Activated T-cell treated with anti-CD3 and anti-CD28 coated beads for 48 hours (primary cell): ENCODE results near the gene YEATS2.
"Not testable (repeated sequence)": the region's sequence is repeated elsewhere in the genome, so short reads cannot be mapped to it uniquely, and the experiment has no call there.

Experiments used
- DNase-seq: peaks from one replicate; pipeline ENCODE4 v3.0.0-alpha.2; 2020; ENCODE audit warnings: low read depth

The YEATS2 gene

DNA sequence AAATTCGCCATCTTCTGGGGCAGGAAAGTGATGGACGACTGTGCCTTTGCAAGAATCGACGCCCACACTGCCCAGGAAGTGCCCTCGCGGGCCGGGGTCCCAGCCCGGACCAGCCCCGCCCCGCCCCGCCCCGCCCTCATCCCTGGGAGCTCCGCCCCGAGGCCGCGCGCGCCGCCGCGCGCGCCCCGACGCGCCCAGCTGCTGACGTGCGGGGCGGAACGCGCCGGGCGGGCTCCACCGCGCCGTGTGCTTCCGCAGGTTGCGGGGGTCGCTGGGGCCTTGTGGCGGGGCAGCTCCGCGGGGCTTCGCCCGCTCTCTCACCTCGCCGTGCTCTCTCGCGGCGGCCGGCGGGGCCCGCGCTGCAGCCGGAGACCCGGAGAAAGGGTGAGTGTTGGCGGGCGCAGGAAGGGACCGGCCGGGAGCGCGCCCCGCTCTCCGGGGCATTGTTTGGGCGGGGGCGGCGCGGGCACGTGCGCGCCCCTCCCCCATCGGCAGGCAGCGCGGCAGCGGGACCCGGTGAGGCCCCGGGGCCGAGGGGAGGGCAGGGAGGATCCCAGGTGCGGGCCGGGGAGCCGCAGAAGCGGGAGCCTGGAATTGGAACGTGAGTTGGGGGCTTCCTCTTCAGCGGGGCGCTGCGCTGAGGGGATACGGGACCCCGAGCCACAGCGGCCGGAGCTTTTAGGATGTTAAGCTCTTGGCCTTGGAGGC lies at the start of gene YEATS2:
YEATS2 (plus strand) TSS at position 188 of the 708 bp plus-strand sequence. CDS start 17,366 bp downstream, outside the sequence.
- peak; percentile 80 for DNase-seq

DNA sequence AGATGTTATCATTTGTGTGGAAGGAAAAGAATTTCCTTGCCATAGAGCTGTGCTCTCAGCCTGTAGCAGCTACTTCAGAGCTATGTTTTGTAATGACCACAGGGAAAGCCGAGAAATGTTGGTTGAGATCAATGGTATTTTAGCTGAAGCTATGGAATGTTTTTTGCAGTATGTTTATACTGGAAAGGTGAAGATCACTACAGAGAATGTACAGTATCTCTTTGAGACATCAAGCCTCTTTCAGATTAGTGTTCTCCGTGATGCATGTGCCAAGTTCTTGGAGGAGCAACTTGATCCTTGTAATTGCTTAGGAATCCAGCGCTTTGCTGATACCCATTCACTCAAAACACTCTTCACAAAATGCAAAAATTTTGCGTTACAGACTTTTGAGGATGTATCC lies 47.0 kb upstream of the YEATS2 start:
- no peak for DNase-seq

DNA sequence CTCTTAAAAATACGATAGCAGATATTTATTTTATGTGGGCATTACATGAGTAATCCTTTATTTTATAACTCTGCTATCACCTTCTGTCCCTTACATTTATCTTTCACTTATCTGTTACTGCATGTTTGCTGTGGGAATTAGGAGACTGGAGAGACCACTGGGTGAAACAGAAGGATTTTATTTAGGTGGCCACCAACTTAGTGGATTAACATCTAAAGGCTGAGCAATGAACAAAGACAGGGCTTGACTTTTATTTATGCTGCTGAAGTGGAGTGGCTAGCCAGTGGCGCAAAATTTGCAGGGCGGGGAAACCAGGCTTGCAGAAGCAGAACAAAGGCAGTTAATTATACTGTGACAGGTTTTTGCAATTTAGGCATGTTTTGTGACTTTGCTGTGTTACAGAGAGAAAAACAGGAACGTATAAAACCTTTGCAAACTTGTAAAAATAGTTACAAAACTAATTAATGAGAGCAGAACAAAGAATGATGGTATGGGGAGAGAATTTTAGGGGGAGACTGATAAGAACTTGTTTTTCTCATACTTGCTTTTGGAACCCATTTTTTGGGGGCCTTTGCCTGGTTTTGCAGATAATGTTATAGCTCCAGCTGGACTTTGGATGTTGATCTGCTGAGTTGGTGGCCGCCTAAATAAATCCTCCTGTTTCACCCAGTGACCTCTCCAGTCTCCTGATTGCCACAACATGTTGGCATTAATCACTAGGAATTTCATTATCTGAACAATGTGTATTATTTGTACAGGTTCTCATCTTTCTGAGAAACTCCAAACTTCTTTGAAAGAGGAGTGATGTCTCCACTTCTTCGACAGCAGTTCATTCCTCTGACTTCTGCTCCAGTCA lies 44.2 kb upstream of the YEATS2 start:
- DNase-seq = no peak

DNA sequence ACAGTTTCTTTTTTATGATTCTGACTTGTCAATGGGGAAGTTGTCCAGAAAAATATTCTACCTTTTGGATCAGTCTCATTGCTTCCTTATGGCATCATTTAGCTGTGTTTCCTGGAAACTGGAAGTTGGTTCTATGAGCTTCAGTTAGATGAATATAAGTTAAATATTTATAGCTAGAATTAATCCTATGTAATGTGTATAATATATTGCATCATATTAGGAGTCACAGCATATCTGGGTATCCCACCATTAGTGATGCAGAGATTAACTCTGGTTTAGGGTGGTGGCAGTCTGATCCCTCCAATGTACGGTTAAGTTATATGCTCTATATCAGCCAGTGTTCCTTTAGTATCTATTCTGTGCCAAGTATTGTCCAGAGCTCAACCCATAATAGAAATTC lies 42.9 kb upstream of the YEATS2 start:
- no peak for DNase-seq

- no peak for DNase-seq
These were observed 35.5 kb upstream of the YEATS2 start for GRCh38 chr3:183662099-183662498.

DNA sequence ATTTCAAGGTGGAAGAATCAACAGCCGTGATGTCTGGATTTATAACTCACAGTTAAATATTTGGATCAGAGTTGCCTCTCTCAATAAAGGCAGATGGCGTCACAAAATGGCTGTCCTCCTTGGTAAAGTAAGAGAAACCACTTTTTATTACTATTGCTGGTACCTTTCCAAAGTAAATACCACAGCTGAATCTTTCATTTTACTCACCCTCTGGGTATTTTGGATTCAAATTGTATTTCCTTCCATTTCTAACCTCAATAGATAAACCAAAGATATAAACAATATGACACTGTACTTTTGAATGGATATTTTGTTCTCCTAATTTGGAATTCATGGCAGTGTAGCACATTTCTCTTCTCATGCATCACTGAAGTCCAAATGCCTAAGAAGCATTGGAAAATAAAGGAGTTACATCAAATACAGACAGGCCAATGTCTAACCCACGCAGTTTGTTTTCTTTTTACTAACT lies 32.6 kb upstream of the YEATS2 start:
- DNase-seq = no peak

DNA sequence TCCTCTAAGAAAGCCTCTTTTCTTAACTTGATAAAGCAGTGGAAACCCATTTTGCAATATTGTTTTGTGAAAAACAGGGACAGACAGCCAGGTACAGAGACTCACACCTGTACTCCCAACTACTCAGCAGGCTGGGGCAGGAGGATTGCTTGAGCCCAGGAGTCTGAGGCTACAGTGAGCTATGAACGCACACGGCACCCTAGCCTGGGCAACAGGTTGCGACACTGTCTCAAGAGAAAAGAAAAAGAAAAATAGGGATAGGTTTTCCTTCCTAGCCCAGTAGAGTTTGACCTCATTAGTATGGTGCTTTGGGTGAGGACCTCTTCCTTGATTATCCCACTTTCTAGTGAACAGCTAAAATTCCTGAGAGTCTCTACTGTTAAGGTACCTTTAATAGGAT lies 17.5 kb upstream of the YEATS2 start:
- DNase-seq = no peak

GRCh38 chr3:183687705-183688104 lies 9.9 kb upstream of the YEATS2 start:
- no peak for DNase-seq

DNA sequence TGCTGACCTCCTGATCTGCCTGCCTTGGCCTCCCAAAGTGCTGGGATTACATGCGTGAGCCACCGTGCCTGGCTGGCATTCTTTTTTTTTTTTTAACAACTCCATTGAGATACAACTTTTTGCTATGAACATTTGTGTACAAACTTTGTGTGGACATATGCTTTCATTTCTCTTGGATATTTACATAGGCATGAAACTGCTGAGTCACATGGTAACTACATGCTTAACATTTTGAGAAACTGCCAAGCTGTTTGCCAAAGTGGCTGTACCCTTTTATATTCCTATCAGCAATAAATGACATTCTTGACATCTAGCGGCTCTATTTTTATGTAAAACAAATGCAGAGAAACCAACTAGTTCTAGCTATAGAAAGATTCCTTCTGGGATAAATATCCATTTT lies 8.7 kb upstream of the YEATS2 start:
- DNase-seq = no peak

DNA sequence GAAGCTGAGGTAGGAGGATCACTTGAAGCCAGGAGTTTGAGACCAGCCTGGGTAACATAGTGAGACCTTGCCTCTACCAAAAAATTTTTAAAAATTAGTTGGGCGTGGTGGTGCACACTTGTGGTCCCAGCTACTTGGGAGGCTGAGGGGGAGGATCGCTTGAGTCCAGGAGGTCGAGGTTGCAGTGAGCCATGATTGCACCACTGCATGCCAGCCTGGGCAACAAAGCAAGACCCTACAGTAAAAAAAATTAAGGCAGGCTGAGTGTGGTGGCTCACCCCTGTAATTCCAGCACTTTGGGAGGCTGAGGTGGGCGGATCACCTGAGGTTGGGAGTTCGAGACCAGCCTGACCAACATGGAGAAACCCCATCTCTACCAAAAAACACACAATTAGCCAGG lies 8.0 kb upstream of the YEATS2 start:
- DNase-seq = not testable (repeated sequence)

- no peak for DNase-seq
These were observed 7.1 kb upstream of the YEATS2 start for GRCh38 chr3:183690402-183690995.

GRCh38 chr3:183692436-183692835 lies 5.2 kb upstream of the YEATS2 start:
- DNase-seq = no peak

DNA sequence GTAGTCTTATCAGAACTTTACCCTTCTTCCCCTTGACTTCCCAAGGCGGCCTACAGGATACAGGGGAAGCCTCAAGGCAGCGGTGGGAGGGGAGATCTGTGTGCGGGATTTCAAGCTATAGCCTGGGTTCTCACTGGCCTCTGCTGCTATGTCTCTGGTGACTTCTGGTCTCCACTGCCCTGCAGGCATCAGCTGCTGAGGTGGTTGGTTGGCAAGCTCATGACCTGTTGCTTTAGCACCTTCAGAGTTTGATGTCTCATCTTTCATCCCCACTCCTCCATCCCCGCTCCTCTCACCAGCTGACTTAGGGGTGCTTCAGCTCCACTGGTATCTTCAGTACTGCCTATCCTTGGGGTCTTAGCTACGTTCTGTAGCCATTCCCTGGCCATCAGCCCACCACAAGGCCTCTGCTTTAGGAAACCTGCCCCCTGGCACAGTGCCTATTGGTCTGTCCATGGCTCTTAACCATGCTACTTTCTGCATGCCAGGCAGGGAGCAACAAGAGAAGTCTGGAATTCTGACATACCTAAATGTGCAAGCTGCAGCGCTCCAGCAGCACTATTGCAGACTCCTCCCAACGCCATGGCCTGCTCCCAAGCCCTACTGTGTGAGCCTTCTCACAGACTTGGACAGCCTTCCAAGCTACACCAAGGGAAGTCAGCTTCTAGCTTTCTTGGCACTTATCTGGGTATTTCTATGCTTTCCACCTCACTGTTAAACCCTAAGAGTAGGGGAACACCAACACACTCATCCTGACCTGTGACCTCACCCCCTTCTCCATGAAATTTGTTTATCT lies 1.8 kb upstream of the YEATS2 start:
- no peak for DNase-seq

GRCh38 chr3:183697123-183697609 lies 431 bp upstream of the YEATS2 start:
- no peak for DNase-seq

DNA sequence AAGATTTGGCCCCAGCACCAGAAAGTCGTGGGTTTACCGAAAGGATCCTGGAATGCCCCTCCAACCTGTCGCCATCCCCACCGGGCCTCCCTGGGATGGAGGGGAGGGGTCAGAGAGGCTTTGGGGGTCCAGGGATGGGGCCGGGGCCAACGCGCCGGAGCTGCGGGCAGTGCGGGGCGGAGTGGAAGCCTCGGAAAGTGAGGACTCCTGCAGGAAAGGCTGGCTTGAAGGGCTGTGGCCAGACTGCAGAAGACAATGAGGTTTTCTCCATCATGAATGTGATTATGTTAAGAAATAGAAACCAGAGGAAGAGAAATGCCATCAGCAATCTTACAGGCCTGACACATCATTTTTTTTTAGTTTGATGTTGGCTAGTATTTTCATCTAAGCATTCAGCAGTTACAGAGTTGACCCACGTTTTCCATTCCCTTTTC lies 738 bp downstream of the YEATS2 start:
- DNase-seq = peak; percentile 25

DNA sequence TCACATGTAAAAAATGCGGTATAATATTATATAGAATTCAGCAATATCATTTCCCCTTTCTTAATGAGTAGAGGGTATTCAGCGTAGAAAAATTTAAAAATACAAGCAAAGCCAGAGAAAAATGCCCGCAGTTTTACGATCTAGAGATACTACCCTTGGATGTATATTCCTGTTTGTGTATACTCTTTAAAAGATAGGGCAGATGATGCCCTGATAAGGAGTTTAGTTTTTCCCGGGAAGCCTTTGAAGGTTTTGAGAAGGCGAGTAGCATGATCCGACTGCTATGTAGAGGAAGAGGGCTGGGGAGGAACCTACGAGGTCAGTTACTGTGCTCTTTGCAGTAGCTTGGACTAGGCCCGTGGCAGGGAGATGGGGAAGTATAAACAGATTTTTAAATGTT lies 1.2 kb downstream of the YEATS2 start:
- DNase-seq = no peak

DNA sequence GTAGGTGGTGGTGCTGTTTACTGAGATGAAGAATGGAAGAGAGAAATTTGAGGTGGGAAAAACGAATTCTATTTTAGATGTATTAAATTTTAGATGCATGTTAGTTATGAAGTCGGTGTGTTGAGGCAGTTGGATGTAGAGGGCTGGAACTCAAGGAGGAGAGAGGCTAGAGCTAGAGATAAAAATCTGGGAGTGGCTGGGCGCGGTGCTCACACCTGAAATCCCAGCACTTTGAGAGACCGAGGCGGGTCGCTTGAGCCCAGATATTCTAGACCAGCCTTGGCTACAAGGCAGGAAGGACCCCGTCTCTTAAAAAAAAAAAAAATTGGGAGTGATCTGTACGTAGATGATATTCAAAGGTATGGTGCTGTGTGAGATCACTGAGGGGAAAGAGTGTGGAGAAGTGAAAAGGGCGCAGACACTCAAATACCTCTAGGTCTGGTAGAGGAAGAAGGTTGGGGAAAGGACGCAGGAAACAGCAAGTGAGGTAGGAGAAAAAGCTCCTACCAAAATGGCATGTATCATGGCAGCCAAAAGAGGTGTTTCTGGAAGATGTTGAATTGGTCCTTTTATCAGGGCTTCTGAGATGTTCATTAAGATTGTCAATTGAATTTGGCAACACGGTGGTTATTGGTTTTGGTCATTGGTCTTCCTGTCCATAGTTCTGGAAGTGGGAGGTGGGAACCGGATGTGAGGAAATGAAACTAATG lies 1.8 kb downstream of the YEATS2 start:
- DNase-seq = no peak

DNA sequence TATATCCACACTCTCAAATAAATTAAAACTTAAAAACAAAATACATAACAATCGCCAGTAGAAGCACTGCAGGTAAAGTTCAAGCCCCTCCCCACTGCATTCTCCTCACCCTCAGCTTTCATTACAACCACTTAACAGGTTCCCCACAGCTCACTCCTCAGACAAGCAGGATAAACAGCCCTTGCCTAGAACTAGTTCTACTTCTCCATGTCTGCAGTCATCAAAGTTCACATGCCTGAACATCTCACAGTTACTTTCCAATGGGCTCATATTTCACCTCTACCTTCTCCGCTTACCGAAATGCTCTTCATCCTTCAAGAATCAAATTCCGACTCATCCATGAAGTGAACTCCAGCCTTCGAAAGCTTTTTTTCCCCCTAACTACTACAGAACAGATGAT lies 4.1 kb downstream of the YEATS2 start:
- DNase-seq = no peak

DNA sequence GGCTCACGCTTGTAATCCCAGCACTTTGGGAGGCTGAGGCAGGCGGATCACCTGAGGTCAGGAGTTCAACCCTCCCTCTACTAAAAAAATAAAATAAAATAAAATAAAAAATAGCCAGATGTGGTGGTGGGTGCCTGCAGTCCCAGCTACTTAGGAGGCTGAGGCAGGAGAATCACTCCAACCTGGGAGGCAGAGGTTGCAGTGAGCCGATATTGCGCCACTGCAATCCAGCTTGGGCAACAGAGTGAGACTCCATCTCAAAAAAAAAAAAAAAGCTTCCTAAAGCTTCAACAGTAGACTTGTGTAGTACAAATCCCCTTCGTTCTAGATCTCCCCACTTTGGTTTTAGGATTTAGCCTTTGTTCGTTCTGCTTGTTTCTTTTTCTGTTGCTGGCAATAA lies 6.3 kb downstream of the YEATS2 start:
- DNase-seq = not testable (repeated sequence)

GRCh38 chr3:183710231-183710630 lies 12.6 kb downstream of the YEATS2 start:
- no peak for DNase-seq

GRCh38 chr3:183711516-183711915 lies 13.9 kb downstream of the YEATS2 start:
- no peak for DNase-seq
